GM19351 (cell line): ENCODE data around the gene ZNF292.
A peak's percentile ranks its signal among the peaks of the same experiment; 100 is the strongest.
"Not testable (repeated sequence)": the region's sequence is repeated elsewhere in the genome, so short reads cannot be mapped to it uniquely, and the experiment has no call there.

ENCODE experiments used
- ATAC-seq: cut with Tn5 transposase; IDR thresholded peaks from one replicate; pipeline ENCODE4 v1.9.1; 2021; ENCODE audit warnings: mild to moderate bottlenecking, moderate library complexity; ENCODE audit not compliant: unreplicated experiment

ZNF292 gene

DNA sequence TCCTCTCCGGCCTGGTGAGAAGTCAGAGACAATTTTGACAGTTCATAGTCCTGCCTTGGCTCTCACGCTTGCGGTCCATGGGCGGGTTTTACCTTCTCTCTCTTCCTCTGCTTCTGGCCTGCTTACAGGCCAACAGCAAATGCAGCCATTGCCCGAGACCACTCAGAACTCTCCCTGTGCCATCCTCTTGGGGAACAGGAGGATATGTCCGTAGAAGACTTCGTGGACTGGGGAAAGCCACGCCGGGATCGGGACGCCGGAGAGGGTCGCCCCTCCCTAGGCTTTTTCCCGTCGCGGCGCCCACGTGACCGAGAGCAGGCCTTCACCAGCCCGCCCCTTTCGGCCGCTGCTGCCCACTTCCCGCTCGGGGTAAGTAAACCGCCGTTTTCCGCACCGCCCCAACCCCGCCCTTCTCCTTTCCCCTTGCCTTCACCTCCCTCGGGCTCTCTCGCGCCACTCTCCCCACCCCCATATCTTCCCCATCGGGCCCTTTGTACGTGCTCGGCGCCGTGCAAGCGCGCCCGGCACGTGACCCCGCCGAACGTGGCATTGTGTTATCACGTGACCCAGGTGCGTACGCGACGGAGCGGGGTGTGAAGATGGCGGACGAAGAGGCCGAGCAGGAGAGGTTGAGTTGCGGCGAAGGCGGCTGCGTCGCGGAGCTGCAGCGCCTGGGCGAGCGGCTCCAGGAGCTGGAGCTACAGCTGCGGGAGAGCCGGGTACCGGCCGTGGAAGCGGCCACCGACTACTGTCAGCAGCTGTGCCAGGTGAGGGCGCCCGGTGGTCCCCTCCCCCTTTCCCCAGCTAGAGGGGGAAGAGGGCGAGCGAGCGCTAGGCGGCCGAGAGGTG is at the start of gene ZNF292:
Gene ZNF292, plus strand, starts transcription at position 573 of the 849 bp plus-strand sequence. Its CDS starts 27 bp downstream, at position 600.
- ATAC-seq = peak; percentile 65

DNA sequence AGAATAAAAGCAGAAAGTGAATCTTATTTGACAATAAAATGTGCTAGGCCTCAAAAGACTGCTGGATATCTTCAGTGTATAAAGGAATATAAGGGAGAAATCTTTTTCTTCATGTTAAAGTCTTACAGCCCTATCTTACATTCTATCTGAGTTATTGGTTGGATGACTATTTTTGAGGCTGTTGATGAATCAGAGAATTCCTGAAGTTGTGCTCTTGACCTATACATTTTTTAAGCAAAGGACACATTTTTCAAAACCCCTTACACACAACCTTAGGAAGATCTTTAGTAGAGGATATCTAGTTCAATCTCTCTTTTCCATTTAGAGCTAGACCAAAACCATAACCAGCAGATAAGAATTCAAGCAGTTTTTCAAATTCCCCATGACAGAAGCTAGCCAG is 49.5 kb upstream of the ZNF292 start:
- ATAC-seq = no peak

DNA sequence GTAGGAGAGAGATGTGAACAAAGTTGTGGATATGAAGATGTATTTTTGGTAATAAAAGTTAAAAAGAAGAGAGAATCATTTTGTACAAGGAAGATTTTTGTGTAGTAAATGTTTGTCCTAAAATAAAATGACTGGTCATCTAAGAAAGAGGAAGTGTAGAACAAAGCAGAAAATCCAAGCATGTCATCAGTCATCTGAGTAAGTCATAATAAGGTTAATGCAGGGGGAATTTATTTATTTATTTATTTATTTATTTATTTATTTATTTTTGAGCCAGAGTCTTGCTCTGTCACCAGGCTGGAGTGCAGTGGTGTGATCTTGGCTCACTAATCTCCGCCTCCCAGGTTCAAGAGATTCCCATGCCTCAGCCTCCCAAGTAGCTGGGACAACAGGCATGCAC is 44.7 kb upstream of the ZNF292 start:
- ATAC-seq = peak; percentile 65

- ATAC-seq = peak; percentile 99
Measured at GRCh38 chr6:87115402-87116135, 39.8 kb upstream of the ZNF292 start.

DNA sequence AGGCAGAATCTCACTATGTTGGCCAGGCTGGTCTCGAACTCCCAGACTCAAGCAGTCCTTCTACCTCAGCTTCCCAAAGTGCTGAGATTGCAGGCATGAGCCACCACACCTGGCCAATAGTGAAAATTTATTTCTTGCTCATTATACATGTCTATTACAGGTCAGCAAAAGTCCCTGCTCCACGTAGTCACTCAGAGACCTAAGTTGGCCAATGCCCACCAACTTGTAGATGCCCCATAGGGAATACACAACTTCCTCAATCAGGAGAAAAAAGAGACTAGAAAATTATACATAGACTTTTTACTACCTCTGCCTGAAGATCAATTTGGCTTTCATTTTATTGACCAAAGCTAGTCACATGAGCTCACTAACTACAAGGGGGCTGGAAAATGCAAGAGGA is 38.4 kb upstream of the ZNF292 start:
- no peak for ATAC-seq

GRCh38 chr6:87118054-87118453 is 37.3 kb upstream of the ZNF292 start:
- no peak for ATAC-seq

- no peak for ATAC-seq
Measured at GRCh38 chr6:87122477-87122876, 32.9 kb upstream of the ZNF292 start.

DNA sequence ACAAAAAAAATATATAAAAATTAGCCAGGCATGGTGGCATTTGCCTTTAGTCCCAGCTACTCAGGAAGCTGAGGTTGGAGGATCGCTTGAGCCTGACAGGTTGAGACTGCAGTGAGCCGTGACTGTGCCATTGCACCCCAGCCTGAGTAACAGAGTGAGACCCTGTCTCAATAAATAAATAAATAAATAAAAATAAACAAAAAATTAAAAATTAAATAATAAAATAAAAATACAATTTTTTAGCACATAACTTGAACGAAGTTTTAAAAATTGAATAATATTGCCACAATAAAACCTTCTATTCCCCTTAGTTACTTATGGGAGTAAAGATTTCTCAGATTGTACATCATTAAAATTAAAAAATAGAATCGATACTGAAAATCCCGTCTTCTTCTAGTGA is 31.3 kb upstream of the ZNF292 start:
- no peak for ATAC-seq

- no peak for ATAC-seq
Measured at GRCh38 chr6:87126501-87126900, 28.9 kb upstream of the ZNF292 start.

GRCh38 chr6:87127737-87128136 is 27.6 kb upstream of the ZNF292 start:
- ATAC-seq = no peak

- no peak for ATAC-seq
Measured at GRCh38 chr6:87136963-87137362, 18.4 kb upstream of the ZNF292 start.

DNA sequence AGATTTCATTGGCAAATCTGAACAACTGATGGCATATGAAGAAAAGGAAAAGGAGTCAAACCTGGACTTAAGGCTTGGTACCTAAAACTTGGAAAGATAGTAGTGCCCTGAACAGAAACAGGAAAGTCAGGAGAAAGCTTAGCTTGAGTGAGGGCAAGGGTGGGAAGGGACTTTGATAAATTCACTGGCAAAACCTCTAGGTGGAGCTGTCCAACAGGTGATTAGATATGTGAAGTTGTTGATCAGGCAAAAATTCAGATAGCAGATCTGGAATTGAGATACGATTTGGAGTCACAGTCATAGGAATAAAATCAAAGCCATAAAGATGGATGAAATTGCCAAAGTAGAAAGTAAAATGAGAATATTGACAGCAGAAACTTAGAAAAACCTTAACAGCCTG is 16.1 kb upstream of the ZNF292 start:
- peak; percentile 81 for ATAC-seq

GRCh38 chr6:87139927-87140326 is 15.4 kb upstream of the ZNF292 start:
- not testable (repeated sequence) for ATAC-seq

- peak; percentile 83 for ATAC-seq
Measured at GRCh38 chr6:87146363-87146762, 9.0 kb upstream of the ZNF292 start.

GRCh38 chr6:87150406-87150805 is 5.0 kb upstream of the ZNF292 start:
- no peak for ATAC-seq

- ATAC-seq = no peak
Measured at GRCh38 chr6:87151471-87151780, 3.9 kb upstream of the ZNF292 start.

GRCh38 chr6:87151781-87152525 is 3.4 kb upstream of the ZNF292 start:
- ATAC-seq = peak; percentile 32

- ATAC-seq = no peak
Measured at GRCh38 chr6:87152526-87152955, 2.8 kb upstream of the ZNF292 start.

DNA sequence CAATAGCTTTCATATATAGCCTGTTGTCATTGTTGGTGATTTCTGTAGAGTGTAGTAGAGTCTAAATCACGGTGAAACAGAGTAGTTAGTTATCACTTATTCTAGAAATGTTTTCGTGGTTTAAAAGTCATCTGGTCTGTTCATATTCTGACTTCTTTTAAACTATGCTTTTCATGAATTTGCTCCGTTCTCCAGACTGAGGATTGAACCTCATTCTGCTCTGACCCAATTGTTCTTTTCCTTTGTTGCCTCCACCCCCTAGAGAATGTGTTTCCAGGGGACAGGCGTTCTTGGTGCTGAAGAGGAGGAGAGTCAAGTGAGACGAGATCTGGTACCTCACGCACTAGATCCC is 748 bp upstream of the ZNF292 start:
- ATAC-seq = no peak

- no peak for ATAC-seq
Measured at GRCh38 chr6:87155842-87156815, 764 bp downstream of the ZNF292 start.
